ENCODE data around the gene NCOA3.

Gene NCOA3

GRCh38 chr20:47455133-47456040 lies 46.3 kb upstream of the NCOA3 start:
- no peak for ATAC-seq
- TF ChIP-seq PATZ1 (CRISPR knock-in tag; IDR thresholded peaks at IDR 0.05; ENCODE audit: borderline replicate concordance) (no peak), ZNF70 (CRISPR knock-in tag; IDR thresholded peaks at IDR 0.05) (no peak), TSHZ2 (CRISPR knock-in tag; IDR thresholded peaks at IDR 0.05) (no peak)

DNA sequence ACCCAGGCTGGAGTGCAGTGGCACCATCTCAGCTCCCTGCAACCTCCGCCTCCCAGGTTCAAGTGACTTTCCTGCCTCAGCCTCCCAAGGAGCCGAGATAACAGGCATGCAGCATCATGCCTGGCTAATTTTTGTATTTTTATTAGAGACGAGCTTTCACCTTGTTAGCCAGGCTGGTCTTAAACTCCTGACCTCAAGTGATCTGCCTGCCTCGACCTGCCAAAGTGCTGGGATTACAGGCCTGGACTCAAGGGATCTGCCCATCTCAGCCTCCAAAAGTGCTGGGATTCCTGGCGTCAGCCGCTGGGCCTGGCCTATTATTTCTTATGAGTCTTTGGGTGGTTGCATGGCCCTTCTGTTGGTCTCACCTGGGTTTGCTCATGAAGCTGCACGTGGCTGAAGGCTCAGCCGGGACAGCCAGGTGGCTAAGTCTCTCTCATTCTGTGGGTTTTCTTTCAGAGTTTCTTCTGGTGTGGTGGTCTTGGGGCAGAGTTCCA lies 45.6 kb upstream of the NCOA3 start:
- TF ChIP-seq ZNF70 (CRISPR knock-in tag; IDR thresholded peaks at IDR 0.05): no peak
- TF ChIP-seq ZFP3 (CRISPR knock-in tag; IDR thresholded peaks at IDR 0.05): no peak
- no peak for TF ChIP-seq PPARA (CRISPR knock-in tag; IDR thresholded peaks at IDR 0.05; ENCODE audit: borderline replicate concordance)
- TF ChIP-seq ZNF565 (CRISPR knock-in tag; conservative IDR thresholded peaks at IDR 0.05; ENCODE audit: low read depth): no peak
- no peak for TF ChIP-seq RARB (CRISPR knock-in tag; IDR thresholded peaks at IDR 0.05)
- TF ChIP-seq GLIS3 (CRISPR knock-in tag; IDR thresholded peaks at IDR 0.05): no peak
- TF ChIP-seq BACH2 (CRISPR knock-in tag; IDR thresholded peaks at IDR 0.05; ENCODE audit: borderline replicate concordance): no peak
- no peak for ATAC-seq

GRCh38 chr20:47456952-47457724 lies 44.5 kb upstream of the NCOA3 start:
- ATAC-seq: no peak; the same call in 1 of the 3 replicates
- no peak for TF ChIP-seq ZC3H10 (CRISPR knock-in tag; IDR thresholded peaks at IDR 0.05)
- no peak for TF ChIP-seq OSR1 (CRISPR knock-in tag; IDR thresholded peaks at IDR 0.05)
- TF ChIP-seq ZFP3 (CRISPR knock-in tag; IDR thresholded peaks at IDR 0.05): no peak
- TF ChIP-seq, protein P1, sequence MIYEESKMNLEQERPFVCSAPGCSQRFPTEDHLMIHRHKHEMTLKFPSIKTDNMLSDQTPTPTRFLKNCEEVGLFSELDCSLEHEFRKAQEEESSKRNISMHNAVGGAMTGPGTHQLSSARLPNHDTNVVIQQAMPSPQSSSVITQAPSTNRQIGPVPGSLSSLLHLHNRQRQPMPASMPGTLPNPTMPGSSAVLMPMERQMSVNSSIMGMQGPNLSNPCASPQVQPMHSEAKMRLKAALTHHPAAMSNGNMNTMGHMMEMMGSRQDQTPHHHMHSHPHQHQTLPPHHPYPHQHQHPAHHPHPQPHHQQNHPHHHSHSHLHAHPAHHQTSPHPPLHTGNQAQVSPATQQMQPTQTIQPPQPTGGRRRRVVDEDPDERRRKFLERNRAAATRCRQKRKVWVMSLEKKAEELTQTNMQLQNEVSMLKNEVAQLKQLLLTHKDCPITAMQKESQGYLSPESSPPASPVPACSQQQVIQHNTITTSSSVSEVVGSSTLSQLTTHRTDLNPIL (CRISPR knock-in tag; IDR thresholded peaks at IDR 0.05; ENCODE audit: low read depth): no peak
- no peak for TF ChIP-seq CSDC2 (CRISPR knock-in tag; IDR thresholded peaks at IDR 0.05)
- TF ChIP-seq RARB (CRISPR knock-in tag; IDR thresholded peaks at IDR 0.05): no peak
- TF ChIP-seq GLIS3 (CRISPR knock-in tag; IDR thresholded peaks at IDR 0.05): no peak
- no peak for TF ChIP-seq TSHZ2 (CRISPR knock-in tag; IDR thresholded peaks at IDR 0.05)
- no peak for TF ChIP-seq ZNF8 (CRISPR knock-in tag; IDR thresholded peaks at IDR 0.05)
- no peak for TF ChIP-seq ESRRG (CRISPR knock-in tag; IDR thresholded peaks at IDR 0.05)
- no peak for TF ChIP-seq PATZ1 (CRISPR knock-in tag; IDR thresholded peaks at IDR 0.05; ENCODE audit: borderline replicate concordance)
- no peak for TF ChIP-seq POU6F1 (CRISPR knock-in tag; IDR thresholded peaks at IDR 0.05; ENCODE audit: borderline replicate concordance, low read depth)
- no peak for TF ChIP-seq ISL1 (CRISPR knock-in tag; IDR thresholded peaks at IDR 0.05)
- no peak for TF ChIP-seq TCF4 (CRISPR knock-in tag; IDR thresholded peaks at IDR 0.05; ENCODE audit: borderline replicate concordance)
- no peak for TF ChIP-seq ARNTL (CRISPR knock-in tag; IDR thresholded peaks at IDR 0.05; ENCODE audit: borderline replicate concordance, low read depth)
- no peak for TF ChIP-seq CSRNP3 (CRISPR knock-in tag; IDR thresholded peaks at IDR 0.05)
